ENCODE results near the gene CAPN8.

- TF ChIP-seq CTCF (IDR thresholded peaks at IDR 0.05) (peak; percentile 29), EZH2 (IDR thresholded peaks at IDR 0.05; ENCODE audit: borderline replicate concordance, insufficient read depth, low read depth, low read length, poor library complexity, severe bottlenecking) (no peak)
Observed at GRCh38 chr1:223684488-223684792, 18.9 kb upstream of the CAPN8 start.

All from B cell (primary cell).